SU-DHL-6 (cell line): ENCODE results near the gene CSRNP3.

ENCODE experiments used
- CTCF ChIP-seq: fragments of 200-600 bp; sonication (generic); IDR thresholded peaks from one replicate; pipeline ENCODE4 v1.5.1; 2017; ENCODE audit warnings: antibody characterized with exemption, mild to moderate bottlenecking, low read length, moderate library complexity; ENCODE audit not compliant: insufficient read depth, poor library complexity, severe bottlenecking
- EZH2phosphoT487 ChIP-seq: fragments of 200-600 bp; sonication (generic), shearing (Covaris generic); conservative IDR thresholded peaks from 2 replicates; pipeline ENCODE4 v1.6.1; 2018; ENCODE audit warnings: mild to moderate bottlenecking, antibody characterized with exemption, low read length, moderate library complexity, mixed read lengths

- TF ChIP-seq CTCF (no peak), EZH2phosphoT487 (no peak)
These were observed 17.2 kb upstream of the CSRNP3 start for GRCh38 chr2:165452327-165452726.
